GM12801 (cell line): Measurements from ENCODE around the gene CDH3.

Source experiments
- CTCF ChIP-seq: IDR thresholded peaks from one replicate; pipeline ENCODE4 v1.5.1; 2011; ENCODE audit warnings: control low read depth; ENCODE audit not compliant: insufficient read length; ENCODE audit errors: extremely low read depth

The CDH3 gene

GRCh38 chr16:68644715-68645493 lies at the start of gene CDH3:
Gene CDH3, plus strand, starts transcription at chr16:68645310. Its CDS starts 70 bp downstream, at chr16:68645380.
- TF ChIP-seq CTCF = no peak

DNA sequence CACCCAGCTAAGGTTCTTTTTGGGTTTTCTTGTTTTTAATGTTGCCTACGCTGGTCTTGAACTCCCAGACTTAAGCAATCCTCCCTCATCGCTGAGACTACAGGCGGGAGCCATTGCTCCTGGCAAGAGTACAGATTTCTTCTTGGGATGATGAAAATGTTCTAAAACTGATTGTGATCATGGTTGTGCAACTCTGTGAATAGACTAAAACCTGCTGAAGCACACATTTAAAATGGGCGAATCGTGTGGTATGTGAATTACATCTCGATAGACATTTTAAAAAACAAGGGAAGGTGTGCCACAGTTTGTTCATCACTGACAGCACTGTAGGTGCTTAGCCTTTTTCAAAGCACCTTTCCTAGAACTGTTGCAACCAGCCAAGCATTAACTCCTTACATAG lies 48.8 kb upstream of the CDH3 start:
- no peak for TF ChIP-seq CTCF

- no peak for TF ChIP-seq CTCF
Measured at GRCh38 chr16:68599586-68599985, 45.5 kb upstream of the CDH3 start.

DNA sequence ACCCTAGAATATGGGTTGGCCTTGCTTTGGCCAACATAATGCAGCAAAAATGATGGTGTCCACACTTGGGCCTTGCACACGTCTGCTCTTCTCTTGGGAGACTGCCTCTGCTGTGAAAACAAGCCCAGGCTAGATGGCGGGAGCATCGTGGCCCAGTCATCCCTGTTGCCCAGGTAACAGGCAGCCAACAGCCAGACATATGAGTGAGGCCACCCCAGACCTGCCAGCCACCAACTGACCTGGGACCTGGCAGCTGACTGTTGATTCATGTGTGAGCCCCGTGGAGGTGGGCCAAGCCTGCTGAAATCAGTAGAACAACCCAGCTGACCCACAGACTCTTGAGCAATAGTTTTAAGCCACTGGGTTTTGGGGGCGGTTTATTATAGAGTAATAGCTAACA lies 39.4 kb upstream of the CDH3 start:
- TF ChIP-seq CTCF = no peak

GRCh38 chr16:68607443-68607842 lies 37.7 kb upstream of the CDH3 start:
- no peak for TF ChIP-seq CTCF

DNA sequence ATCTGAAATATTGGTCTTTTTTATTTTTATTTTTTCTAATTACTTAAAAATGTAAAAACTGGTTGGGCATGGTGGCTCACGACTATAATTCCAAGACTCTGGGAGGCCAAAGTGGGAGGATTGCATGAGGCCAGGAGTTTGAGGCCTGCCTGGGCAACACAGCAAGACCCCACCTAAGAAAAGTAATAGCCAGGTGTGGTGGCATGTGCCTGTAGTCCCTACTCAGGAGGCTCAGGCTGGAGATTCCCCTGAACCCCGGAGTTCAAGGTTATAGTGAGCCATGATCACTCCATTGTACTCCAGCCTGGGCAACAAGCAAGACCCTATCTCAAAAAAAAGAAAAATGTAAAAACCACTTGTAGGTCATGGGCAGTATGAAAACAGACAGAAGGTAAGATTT lies 36.8 kb upstream of the CDH3 start:
- TF ChIP-seq CTCF = no peak

DNA sequence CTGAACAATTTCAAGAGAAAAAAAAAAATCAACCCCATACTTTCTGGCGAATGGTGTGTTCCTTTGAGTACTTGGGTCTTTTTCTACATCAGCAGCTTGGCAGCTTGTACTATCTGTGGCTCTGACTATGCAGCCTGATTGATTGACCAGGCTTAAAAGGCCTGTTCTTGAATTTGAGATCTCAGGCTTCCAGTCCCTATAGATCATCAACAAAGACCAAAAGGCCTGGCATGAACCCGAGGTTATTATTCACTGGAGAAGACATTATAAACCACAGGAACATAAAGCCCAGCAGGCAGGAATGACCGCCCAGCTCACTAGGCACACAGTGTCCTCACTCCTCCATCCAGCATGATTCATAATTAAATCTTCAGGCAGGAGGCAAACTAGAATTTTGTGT lies 32.1 kb upstream of the CDH3 start:
- TF ChIP-seq CTCF = no peak

DNA sequence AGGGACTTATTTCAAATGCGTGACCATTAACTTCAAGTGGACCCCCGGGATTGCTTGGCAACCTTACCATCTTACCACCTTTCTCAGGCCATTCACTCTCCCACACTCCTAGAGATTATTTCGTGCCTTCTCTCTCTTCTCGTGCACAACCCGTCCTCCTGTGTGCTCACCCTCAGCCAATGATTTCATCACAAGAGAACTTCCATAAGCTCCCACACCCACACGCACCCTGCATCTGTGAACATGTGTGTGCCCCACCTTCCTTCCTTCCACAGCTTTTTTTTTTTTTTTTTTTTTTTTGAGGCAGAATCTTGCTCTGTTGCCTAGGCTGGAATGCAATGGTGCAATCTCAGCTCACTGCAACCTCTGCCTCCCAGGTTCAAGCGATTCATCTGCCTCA lies 27.4 kb upstream of the CDH3 start:
- TF ChIP-seq CTCF = no peak
